Stimulated activated CD4-positive, alpha-beta T cell treated with anti-CD3 and anti-CD28 coated beads, TNF-alpha, amount 100 ng/mL, for 1 hour (primary cell): Measurements from ENCODE around the gene NFIA.

Experiments used
- DNase-seq, 3 donors: peaks; one replicate each; pipeline ENCODE4 v3.0.0-alpha.2; 2020; ENCODE audit warnings: low read depth in 3 of 3, low spot score in 1 of 3

Gene NFIA

GRCh38 chr1:61240878-61241277 is 158.5 kb downstream of the NFIA start:
- DNase-seq: no peak

GRCh38 chr1:61241411-61241838 is 159.1 kb downstream of the NFIA start:
- no peak for DNase-seq

- DNase-seq: no peak
Measured at GRCh38 chr1:61241973-61242381, 159.6 kb downstream of the NFIA start.

- DNase-seq: no peak
Measured at GRCh38 chr1:61244114-61244513, 161.8 kb downstream of the NFIA start.

GRCh38 chr1:61245696-61246400 is 163.5 kb downstream of the NFIA start:
- no peak for DNase-seq

- no peak for DNase-seq
Measured at GRCh38 chr1:61247051-61247825, 164.9 kb downstream of the NFIA start.

GRCh38 chr1:61247881-61248752 is 165.8 kb downstream of the NFIA start:
- no peak for DNase-seq

GRCh38 chr1:61250933-61251332 is 168.6 kb downstream of the NFIA start:
- no peak for DNase-seq

GRCh38 chr1:61253059-61253735 is 170.8 kb downstream of the NFIA start:
- DNase-seq: no peak

GRCh38 chr1:61253912-61254633 is 171.7 kb downstream of the NFIA start:
- DNase-seq: no peak

GRCh38 chr1:61254634-61255357 is 172.4 kb downstream of the NFIA start:
- DNase-seq: no peak

- no peak for DNase-seq
Measured at GRCh38 chr1:61255358-61255703, 173.0 kb downstream of the NFIA start.

GRCh38 chr1:61259379-61260148 is 177.2 kb downstream of the NFIA start:
- no peak for DNase-seq

- DNase-seq: no peak
Measured at GRCh38 chr1:61260171-61260570, 177.8 kb downstream of the NFIA start.

- DNase-seq: no peak
Measured at GRCh38 chr1:61261595-61261994, 179.2 kb downstream of the NFIA start.

GRCh38 chr1:61263905-61264824 is 181.8 kb downstream of the NFIA start:
- no peak for DNase-seq

- no peak for DNase-seq
Measured at GRCh38 chr1:61264825-61265242, 182.5 kb downstream of the NFIA start.

GRCh38 chr1:61265665-61266064 is 183.3 kb downstream of the NFIA start:
- no peak for DNase-seq
